OCI-LY3 (cell line): Measurements from ENCODE around the gene BACH2.

ENCODE experiments used
- CTCF ChIP-seq: fragments of 200-600, 300-600 bp; sonication (generic); IDR thresholded peaks from 2 replicates; pipeline ENCODE4 v1.5.1; 2014; ENCODE audit warnings: antibody characterized with exemption, low read length, low read depth
- EZH2phosphoT487 ChIP-seq: fragments of 200-600 bp; shearing (Covaris generic); IDR thresholded peaks from 2 replicates; pipeline ENCODE4 v1.6.1; 2018; ENCODE audit warnings: antibody characterized with exemption, mixed run types, low read depth

GRCh38 chr6:90263633-90264032, 33.0 kb downstream of the BACH2 start:
- no peak for TF ChIP-seq CTCF
- TF ChIP-seq EZH2phosphoT487: no peak
